ENCODE data around the gene S1PR4. TPM values are rescaled to one million over a fixed set of nuclear protein-coding genes. Genes with fewer than 3 reads are reported as not detected.

Gene S1PR4
- total and polyA plus RNA-seq, 2 experiments from 2014 or later = 0.07 TPM; not detected in 1

- Histone ChIP-seq H3K27ac (no peak overlapping the region), H3K79me2 (no peaks in the 10 kb centered on the region), H3K4me3 (no peak overlapping the region), H3K4me1 (ENCODE audit: insufficient read depth) (no peaks in the 10 kb centered on the region), H4K20me1 (ENCODE audit: insufficient read depth, poor library complexity, severe bottlenecking) (no peaks in the 10 kb centered on the region), H3K27me3 (peaks cover 60% of the 10 kb centered on the region), H3K9me2 (replicated peaks; ENCODE audit: insufficient read depth) (no peaks in the 10 kb centered on the region), H3K4me2 (no peak overlapping the region), H3K36me3 (replicated peaks; ENCODE audit: insufficient read depth, low read depth) (no peaks in the 10 kb centered on the region), H2AFZ (no peak overlapping the region), H3K9me3 (ENCODE audit: low read depth) (no peaks in the 10 kb centered on the region)
- 65% methylated on average over 10 of the region's 16 CpGs for WGBS (ENCODE audit: low lambda C conversion rate, missing lambda C conversion rate)
- DNase-seq (ENCODE audit: low spot score) = no peak
- TF ChIP-seq CTCF (IDR thresholded peaks at IDR 0.05; ENCODE audit: poor library complexity) (no peak), EZH2 (IDR thresholded peaks at IDR 0.05; ENCODE audit: borderline replicate concordance) (no peak), EZH2phosphoT487 (IDR thresholded peaks at IDR 0.05; ENCODE audit: low read depth, severe bottlenecking, unreplicated experiment) (no peak)
Observed at GRCh38 chr19:3225677-3226093, 47.1 kb downstream of the S1PR4 start.

GRCh38 chr19:3227054-3227626, 48.6 kb downstream of the S1PR4 start:
- TF ChIP-seq CTCF (IDR thresholded peaks at IDR 0.05; ENCODE audit: poor library complexity) = no peak
- no peak for TF ChIP-seq EZH2 (IDR thresholded peaks at IDR 0.05; ENCODE audit: borderline replicate concordance)
- no peak for TF ChIP-seq EZH2phosphoT487 (IDR thresholded peaks at IDR 0.05; ENCODE audit: low read depth, severe bottlenecking, unreplicated experiment)
- H3K79me2 ChIP-seq = no peaks in the 10 kb centered on the region
- 83% methylated on average over 12 of the region's 12 CpGs for WGBS (ENCODE audit: low lambda C conversion rate, missing lambda C conversion rate)

GRCh38 chr19:3229346-3229743, 50.8 kb downstream of the S1PR4 start:
- Histone ChIP-seq H3K79me2 (no peaks in the 10 kb centered on the region), H4K20me1 (ENCODE audit: insufficient read depth, poor library complexity, severe bottlenecking) (no peaks in the 10 kb centered on the region), H3K9me3 (ENCODE audit: low read depth) (no peaks in the 10 kb centered on the region), H3K9me2 (replicated peaks; ENCODE audit: insufficient read depth) (no peaks in the 10 kb centered on the region), H3K27me3 (peaks cover 57% of the 10 kb centered on the region), H3K4me1 (ENCODE audit: insufficient read depth) (no peaks in the 10 kb centered on the region), H3K27ac (no peak overlapping the region), H3K4me3 (no peak overlapping the region), H2AFZ (no peak overlapping the region), H3K4me2 (no peak overlapping the region), H3K36me3 (replicated peaks; ENCODE audit: insufficient read depth, low read depth) (no peaks in the 10 kb centered on the region)
- TF ChIP-seq CTCF (IDR thresholded peaks at IDR 0.05; ENCODE audit: poor library complexity) (no peak), EZH2 (IDR thresholded peaks at IDR 0.05; ENCODE audit: borderline replicate concordance) (no peak), EZH2phosphoT487 (IDR thresholded peaks at IDR 0.05; ENCODE audit: low read depth, severe bottlenecking, unreplicated experiment) (no peak)
- WGBS (ENCODE audit: low lambda C conversion rate, missing lambda C conversion rate) = 61% methylated on average over 9 of the region's 9 CpGs
- DNase-seq (ENCODE audit: low spot score) = no peak

More at GRCh38 chr19:3227054-3227626, 48.6 kb downstream of the S1PR4 start:
- Histone ChIP-seq H3K9me2 (replicated peaks; ENCODE audit: insufficient read depth) (no peaks in the 10 kb centered on the region), H3K9me3 (ENCODE audit: low read depth) (no peaks in the 10 kb centered on the region), H3K27ac (no peak overlapping the region), H3K4me1 (ENCODE audit: insufficient read depth) (no peaks in the 10 kb centered on the region), H2AFZ (no peak overlapping the region), H3K27me3 (peaks cover 61% of the 10 kb centered on the region), H3K36me3 (replicated peaks; ENCODE audit: insufficient read depth, low read depth) (no peaks in the 10 kb centered on the region), H3K4me2 (no peak overlapping the region), H3K4me3 (no peak overlapping the region), H4K20me1 (ENCODE audit: insufficient read depth, poor library complexity, severe bottlenecking) (no peaks in the 10 kb centered on the region)
- DNase-seq (ENCODE audit: low spot score) = no peak

Other genes starting within 250 kb of the S1PR4 start
- gene ZNF77, start 233.8 kb upstream of the S1PR4 start, total RNA-seq = 3.3 and 3.4 TPM in 2 replicates
- 1.8 and 2.2 TPM in 2 replicates for gene ZNF77, start 233.8 kb upstream of the S1PR4 start, polyA plus RNA-seq
- 1.2 and 4.7 TPM in 2 replicates for gene TLE6, start 201.2 kb upstream of the S1PR4 start, total RNA-seq
- gene TLE6, start 201.2 kb upstream of the S1PR4 start, polyA plus RNA-seq = 1.2 and 3.9 TPM in 2 replicates
- 25.4 and 36.2 TPM in 2 replicates for gene TLE2, start 149.5 kb upstream of the S1PR4 start, total RNA-seq
- 71.1 and 82.0 TPM in 2 replicates for gene TLE2, start 149.5 kb upstream of the S1PR4 start, polyA plus RNA-seq
- gene TLE5, start 116.3 kb upstream of the S1PR4 start, total RNA-seq = 241 and 260 TPM in 2 replicates
- gene TLE5, start 116.3 kb upstream of the S1PR4 start, polyA plus RNA-seq = 308 and 340 TPM in 2 replicates
- 53.8 and 60.2 TPM in 2 replicates for gene GNA11, start 84.4 kb upstream of the S1PR4 start, total RNA-seq
- gene GNA11, start 84.4 kb upstream of the S1PR4 start, polyA plus RNA-seq = 100 and 115 TPM in 2 replicates
- gene GNA15, start 42.7 kb upstream of the S1PR4 start, total RNA-seq = 0.24 and 1.5 TPM in 2 replicates
- gene GNA15, start 42.7 kb upstream of the S1PR4 start, polyA plus RNA-seq = 0.29 and 0.45 TPM in 2 replicates
- gene NCLN, start 7.2 kb downstream of the S1PR4 start, total RNA-seq = 42.8 and 44.9 TPM in 2 replicates
- 85.5 and 94.2 TPM in 2 replicates for gene NCLN, start 7.2 kb downstream of the S1PR4 start, polyA plus RNA-seq
- 0.03 TPM in 1 of 2 replicates, not detected in the other for gene CELF5, start 45.9 kb downstream of the S1PR4 start, total RNA-seq
- gene CELF5, start 45.9 kb downstream of the S1PR4 start, polyA plus RNA-seq = 0.17 and 0.90 TPM in 2 replicates
- 7.1 and 7.8 TPM in 2 replicates for gene NFIC, start 187.8 kb downstream of the S1PR4 start, total RNA-seq
- 20.9 and 30.5 TPM in 2 replicates for gene NFIC, start 187.8 kb downstream of the S1PR4 start, polyA plus RNA-seq

Measured in hepatocyte (in vitro differentiated cells).